ENCODE data around the gene TTC21A. TPM values are rescaled to one million over a fixed set of nuclear protein-coding genes. Genes with fewer than 3 reads are reported as not detected.

The TTC21A gene
- total and polyA plus RNA-seq, 4 experiments from 2014 or later: 1.1 to 3.9 (median 3.0) TPM; not detected in 1

GRCh38 chr3:39157359-39157758, 49.9 kb downstream of the TTC21A start:
- no peaks in the 10 kb centered on the region for H3K27me3 ChIP-seq (ENCODE audit: insufficient read depth, low read length)
- POLR2A ChIA-PET (ENCODE audit: partially characterized antibody): no interaction called here
- no peaks in the 10 kb centered on the region for H3K27me3 Mint-ChIP-seq
- DNase-seq: no peak
- no peak overlapping the region for H3K4me3 Mint-ChIP-seq
- H3K4me3 ChIP-seq (ENCODE audit: low read length in 2 of 2): no peak overlapping the region
- no peak overlapping the region for H3K27ac ChIP-seq (ENCODE audit: low read depth, low read length)
- CTCF ChIA-PET (ENCODE audit: partially characterized antibody): interaction anchor here (2.5 kb wide), 1 partner anchor 134 kb away, joined by 7 read pairs; no protein-coding TSS in a partner anchor
- no peaks in the 10 kb centered on the region for H3K9me3 ChIP-seq (ENCODE audit: control insufficient read depth in 1 of 2, low read length in 2 of 2)
- H3K4me1 ChIP-seq (ENCODE audit: insufficient read depth, low read length): peaks cover 11% of the 10 kb centered on the region
- H3K9me3 Mint-ChIP-seq: no peaks in the 10 kb centered on the region
- H3K36me3 ChIP-seq (ENCODE audit: insufficient read depth, low read length): no peaks in the 10 kb centered on the region
- peaks cover 0 to 4% of the 10 kb centered on the region in 2 donors for H3K36me3 Mint-ChIP-seq
- peaks cover 5 to 18% (median 11%) of the 10 kb centered on the region in 4 donors for H3K4me1 Mint-ChIP-seq
- intact Hi-C loops (cut with micrococcal nuclease): no loop called here
- H3K27ac Mint-ChIP-seq: peak overlapping the region in 3 of 7 donors; percentile 24 to 40 (median 38)

- CTCF ChIA-PET (ENCODE audit: partially characterized antibody): interaction anchor here (0.9 to 2.5 kb wide), 5 partner anchors 14 to 133 kb away, joined by 3 to 7 read pairs (median 4); no protein-coding TSS in a partner anchor
- Histone ChIP-seq H3K36me3 (ENCODE audit: insufficient read depth, low read length) (no peaks in the 10 kb centered on the region), H3K4me3 (ENCODE audit: low read length in 2 of 2) (no peak overlapping the region), H3K27ac (ENCODE audit: low read depth, low read length) (no peak overlapping the region), H3K4me1 (ENCODE audit: insufficient read depth, low read length) (peaks cover 9% of the 10 kb centered on the region), H3K9me3 (ENCODE audit: control insufficient read depth in 1 of 2, low read length in 2 of 2) (no peaks in the 10 kb centered on the region), H3K27me3 (ENCODE audit: insufficient read depth, low read length) (no peaks in the 10 kb centered on the region)
- Mint-ChIP-seq H3K4me1 (peaks cover 2 to 14% (median 7%) of the 10 kb centered on the region in 4 donors), H3K36me3 (no peaks in the 10 kb centered on the region), H3K9me3 (no peaks in the 10 kb centered on the region), H3K27me3 (no peaks in the 10 kb centered on the region), H3K27ac (peak overlapping the region in 2 of 7 donors; percentile 29 to 43), H3K4me3 (no peak overlapping the region)
- DNase-seq: no peak
- intact Hi-C loops (cut with micrococcal nuclease): no loop called here
- POLR2A ChIA-PET (ENCODE audit: partially characterized antibody): interaction anchor here (2.1 kb wide), 1 partner anchor 10 kb away, joined by 4 read pairs; no protein-coding TSS in a partner anchor
Observed at GRCh38 chr3:39158148-39158715, 50.8 kb downstream of the TTC21A start.

- H3K4me1 ChIP-seq (ENCODE audit: insufficient read depth, low read length): no peaks in the 10 kb centered on the region
- DNase-seq: no peak
- Mint-ChIP-seq H3K4me3 (no peak overlapping the region), H3K27ac (no peak overlapping the region), H3K36me3 (no peaks in the 10 kb centered on the region), H3K9me3 (no peaks in the 10 kb centered on the region), H3K27me3 (no peaks in the 10 kb centered on the region), H3K4me1 (no peaks in the 10 kb centered on the region)
- H3K9me3 ChIP-seq (ENCODE audit: control insufficient read depth in 1 of 2, low read length in 2 of 2): no peaks in the 10 kb centered on the region
- H3K4me3 ChIP-seq (ENCODE audit: low read length in 2 of 2): no peak overlapping the region
- no peak overlapping the region for H3K27ac ChIP-seq (ENCODE audit: low read depth, low read length)
- ChIA-PET POLR2A (ENCODE audit: partially characterized antibody) (no interaction called here), CTCF (ENCODE audit: partially characterized antibody) (interaction anchor here (1.8 kb wide), 1 partner anchor 9 kb away, joined by 5 read pairs; no protein-coding TSS in a partner anchor)
- no peaks in the 10 kb centered on the region for H3K36me3 ChIP-seq (ENCODE audit: insufficient read depth, low read length)
- intact Hi-C loops (cut with micrococcal nuclease): no loop called here
- H3K27me3 ChIP-seq (ENCODE audit: insufficient read depth, low read length): no peaks in the 10 kb centered on the region
Observed at GRCh38 chr3:39164414-39164813, 56.9 kb downstream of the TTC21A start.

GRCh38 chr3:39165518-39165917, 58.0 kb downstream of the TTC21A start:
- Mint-ChIP-seq H3K36me3 (no peaks in the 10 kb centered on the region), H3K4me1 (no peaks in the 10 kb centered on the region), H3K27me3 (no peaks in the 10 kb centered on the region), H3K27ac (no peak overlapping the region), H3K4me3 (no peak overlapping the region), H3K9me3 (no peaks in the 10 kb centered on the region)
- no peak for DNase-seq
- Histone ChIP-seq H3K4me1 (ENCODE audit: insufficient read depth, low read length) (no peaks in the 10 kb centered on the region), H3K36me3 (ENCODE audit: insufficient read depth, low read length) (no peaks in the 10 kb centered on the region), H3K27ac (ENCODE audit: low read depth, low read length) (no peak overlapping the region), H3K27me3 (ENCODE audit: insufficient read depth, low read length) (no peaks in the 10 kb centered on the region), H3K4me3 (ENCODE audit: low read length in 2 of 2) (no peak overlapping the region), H3K9me3 (ENCODE audit: control insufficient read depth in 1 of 2, low read length in 2 of 2) (no peaks in the 10 kb centered on the region)
- intact Hi-C loops (cut with micrococcal nuclease): no loop called here
- ChIA-PET CTCF (ENCODE audit: partially characterized antibody) (no interaction called here), POLR2A (ENCODE audit: partially characterized antibody) (no interaction called here)

GRCh38 chr3:39166134-39166710, 58.7 kb downstream of the TTC21A start:
- Mint-ChIP-seq H3K4me1 (no peaks in the 10 kb centered on the region), H3K36me3 (no peaks in the 10 kb centered on the region), H3K27ac (peak overlapping the region in 1 of 7 donors; percentile 36), H3K4me3 (no peak overlapping the region), H3K9me3 (no peaks in the 10 kb centered on the region), H3K27me3 (no peaks in the 10 kb centered on the region)
- Histone ChIP-seq H3K4me3 (ENCODE audit: low read length in 2 of 2) (no peak overlapping the region), H3K9me3 (ENCODE audit: control insufficient read depth in 1 of 2, low read length in 2 of 2) (no peaks in the 10 kb centered on the region), H3K4me1 (ENCODE audit: insufficient read depth, low read length) (no peaks in the 10 kb centered on the region), H3K36me3 (ENCODE audit: insufficient read depth, low read length) (no peaks in the 10 kb centered on the region), H3K27ac (ENCODE audit: low read depth, low read length) (no peak overlapping the region), H3K27me3 (ENCODE audit: insufficient read depth, low read length) (no peaks in the 10 kb centered on the region)
- DNase-seq: no peak
- POLR2A ChIA-PET (ENCODE audit: partially characterized antibody): interaction anchor here (0.6 kb wide), 1 partner anchor 15 kb away, joined by 3 read pairs; no protein-coding TSS in a partner anchor
- intact Hi-C loops (cut with micrococcal nuclease): no loop called here
- CTCF ChIA-PET (ENCODE audit: partially characterized antibody): interaction anchor here (0.7 to 2.5 kb wide), 4 partner anchors 10 to 126 kb away, joined by 3 to 11 read pairs (median 6); no protein-coding TSS in a partner anchor

- Histone ChIP-seq H3K4me1 (ENCODE audit: insufficient read depth, low read length) (no peaks in the 10 kb centered on the region), H3K27me3 (ENCODE audit: insufficient read depth, low read length) (no peaks in the 10 kb centered on the region), H3K9me3 (ENCODE audit: control insufficient read depth in 1 of 2, low read length in 2 of 2) (no peaks in the 10 kb centered on the region), H3K27ac (ENCODE audit: low read depth, low read length) (no peak overlapping the region), H3K36me3 (ENCODE audit: insufficient read depth, low read length) (no peaks in the 10 kb centered on the region), H3K4me3 (ENCODE audit: low read length in 2 of 2) (no peak overlapping the region)
- no peak for DNase-seq
- Mint-ChIP-seq H3K27me3 (no peaks in the 10 kb centered on the region), H3K4me3 (peak overlapping the region in 1 of 8 donors; percentile 20), H3K36me3 (no peaks in the 10 kb centered on the region), H3K4me1 (no peaks in the 10 kb centered on the region), H3K27ac (no peak overlapping the region), H3K9me3 (no peaks in the 10 kb centered on the region)
- intact Hi-C loops (cut with micrococcal nuclease): no loop called here
- ChIA-PET POLR2A (ENCODE audit: partially characterized antibody) (interaction anchor here (1.7 kb wide), 1 partner anchor 11 kb away, joined by 5 read pairs; no protein-coding TSS in a partner anchor), CTCF (ENCODE audit: partially characterized antibody) (interaction anchor here (0.7 to 2.5 kb wide), 6 partner anchors 9 to 125 kb away, joined by 3 to 11 read pairs (median 4); no protein-coding TSS in a partner anchor)
Observed at GRCh38 chr3:39166932-39167532, 59.6 kb downstream of the TTC21A start.

GRCh38 chr3:39168156-39168780, 60.8 kb downstream of the TTC21A start:
- intact Hi-C loops (cut with micrococcal nuclease): no loop called here
- no peaks in the 10 kb centered on the region for H3K36me3 Mint-ChIP-seq
- H3K9me3 Mint-ChIP-seq: no peaks in the 10 kb centered on the region
- Histone ChIP-seq H3K27ac (ENCODE audit: low read depth, low read length) (no peak overlapping the region), H3K9me3 (ENCODE audit: control insufficient read depth in 1 of 2, low read length in 2 of 2) (no peaks in the 10 kb centered on the region), H3K27me3 (ENCODE audit: insufficient read depth, low read length) (no peaks in the 10 kb centered on the region), H3K4me3 (ENCODE audit: low read length in 2 of 2) (no peak overlapping the region), H3K36me3 (ENCODE audit: insufficient read depth, low read length) (no peaks in the 10 kb centered on the region), H3K4me1 (ENCODE audit: insufficient read depth, low read length) (no peaks in the 10 kb centered on the region)
- H3K27ac Mint-ChIP-seq: no peak overlapping the region
- no peak for DNase-seq
- no peak overlapping the region for H3K4me3 Mint-ChIP-seq
- POLR2A ChIA-PET (ENCODE audit: partially characterized antibody): interaction anchor here (1.7 kb wide), 1 partner anchor 9 kb away, joined by 5 read pairs; no protein-coding TSS in a partner anchor
- CTCF ChIA-PET (ENCODE audit: partially characterized antibody): interaction anchor here (1.0 to 2.5 kb wide), 7 partner anchors 10 to 124 kb away, joined by 3 to 11 read pairs (median 5); no protein-coding TSS in a partner anchor
- H3K27me3 Mint-ChIP-seq: no peaks in the 10 kb centered on the region
- H3K4me1 Mint-ChIP-seq: no peaks in the 10 kb centered on the region
